H9 (cell line): Measurements from ENCODE around the gene MEPE. TPM values are rescaled to one million over a fixed set of nuclear protein-coding genes. Genes with fewer than 3 reads are reported as not detected.
A peak's percentile ranks its signal among the peaks of the same experiment; 100 is the strongest.

Experiments
- DNase-seq: peaks from one replicate; pipeline ENCODE4 v3.0.0-alpha.2; 2017
- H2AFZ ChIP-seq: one replicate; pipeline ENCODE4 v1.6.1; 2013; ENCODE audit warnings: mild to moderate bottlenecking, low read length, control low read depth, moderate library complexity
- H2AK5ac ChIP-seq: 2 replicates; pipeline ENCODE4 v1.6.1; 2013; ENCODE audit warnings: low read length, control low read depth, mixed read lengths; ENCODE audit not compliant: insufficient read length
- H2BK120ac ChIP-seq: one replicate; pipeline ENCODE4 v1.6.1; 2013; ENCODE audit warnings: low read depth, mild to moderate bottlenecking, low read length, control low read depth, inconsistent platforms; ENCODE audit not compliant: poor library complexity, severe bottlenecking
- H2BK12ac ChIP-seq: 2 replicates; pipeline ENCODE4 v1.6.1; 2013; ENCODE audit warnings: low read length, control low read depth, mixed read lengths, low read depth; ENCODE audit not compliant: insufficient read length
- H2BK15ac ChIP-seq: 2 replicates; pipeline ENCODE4 v1.6.1; 2013; ENCODE audit warnings: low read depth, low read length, control low read depth
- H2BK20ac ChIP-seq: one replicate; pipeline ENCODE4 v1.6.1; 2013; ENCODE audit warnings: low read depth, mild to moderate bottlenecking, low read length, control low read depth, inconsistent platforms; ENCODE audit not compliant: poor library complexity, severe bottlenecking
- H2BK5ac ChIP-seq: 2 replicates; pipeline ENCODE4 v1.6.1; 2013; ENCODE audit warnings: low read length, control low read depth, mixed read lengths; ENCODE audit not compliant: insufficient read length
- H3K14ac ChIP-seq: 2 replicates; pipeline ENCODE4 v1.6.1; 2013; ENCODE audit warnings: low read length, control low read depth; ENCODE audit not compliant: insufficient read depth
- H3K18ac ChIP-seq: 2 replicates; pipeline ENCODE4 v1.6.1; 2013; ENCODE audit warnings: low read depth, mild to moderate bottlenecking, mixed read lengths, low read length, control low read depth; ENCODE audit not compliant: insufficient read length
- H3K23ac ChIP-seq: 2 replicates; pipeline ENCODE4 v1.6.1; 2013; ENCODE audit warnings: low read length, control low read depth, mixed read lengths, low read depth; ENCODE audit not compliant: insufficient read length
- H3K23me2 ChIP-seq: 2 replicates; pipeline ENCODE4 v1.6.1; 2013; ENCODE audit warnings: low read depth, mild to moderate bottlenecking, mixed read lengths, low read length, control low read depth; ENCODE audit not compliant: insufficient read length, poor library complexity, severe bottlenecking
- H3K27ac ChIP-seq: 2 replicates; pipeline ENCODE4 v1.5.1; 2013; ENCODE audit warnings: low read length, control low read depth, mixed read lengths, low read depth; ENCODE audit not compliant: insufficient read length
- H3K27me3 ChIP-seq: 2 replicates; pipeline ENCODE4 v1.6.1; 2013; ENCODE audit warnings: low read length, control low read depth, inconsistent platforms; ENCODE audit not compliant: insufficient read depth
- H3K4ac ChIP-seq: 2 replicates; pipeline ENCODE4 v1.6.1; 2013; ENCODE audit warnings: low read depth, mild to moderate bottlenecking, control low read depth, inconsistent platforms, low read length, moderate library complexity
- H3K4me1 ChIP-seq: 2 replicates; pipeline ENCODE4 v1.6.1; 2013; ENCODE audit warnings: low read length, control low read depth, inconsistent platforms; ENCODE audit not compliant: insufficient read depth
- H3K4me2 ChIP-seq: 2 replicates; pipeline ENCODE4 v1.6.1; 2013; ENCODE audit warnings: low read length, control low read depth, mixed read lengths; ENCODE audit not compliant: insufficient read length, insufficient read depth
- H3K56ac ChIP-seq: 2 replicates; pipeline ENCODE4 v1.6.1; 2013; ENCODE audit warnings: low read depth, mild to moderate bottlenecking, mixed read lengths, low read length, control low read depth; ENCODE audit not compliant: insufficient read length
- H3K79me1 ChIP-seq: 2 replicates; pipeline ENCODE4 v1.6.1; 2013; ENCODE audit warnings: low read depth, mild to moderate bottlenecking, moderate library complexity, low read length, control low read depth, inconsistent platforms; ENCODE audit not compliant: insufficient read depth, poor library complexity, severe bottlenecking
- H3K79me2 ChIP-seq: 2 replicates; pipeline ENCODE4 v1.6.1; 2013; ENCODE audit warnings: low read length, control low read depth, inconsistent platforms; ENCODE audit not compliant: insufficient read depth
- H3K9ac ChIP-seq: 2 replicates; pipeline ENCODE4 v1.6.1; 2013; ENCODE audit warnings: low read length, control low read depth, mixed read lengths; ENCODE audit not compliant: insufficient read length; ENCODE audit errors: extremely low read depth
- H3K9me3 ChIP-seq: one replicate; pipeline ENCODE4 v1.6.1; 2013; ENCODE audit warnings: low read depth, low read length, inconsistent platforms; ENCODE audit not compliant: control insufficient read depth
- H3T11ph ChIP-seq: one replicate; pipeline ENCODE4 v1.6.1; 2013; ENCODE audit warnings: mild to moderate bottlenecking, low read length, control low read depth, inconsistent platforms
- H4K20me1 ChIP-seq: one replicate; pipeline ENCODE4 v1.6.1; 2013; ENCODE audit not compliant: control insufficient read depth, insufficient read length, insufficient read depth
- H4K5ac ChIP-seq: 2 replicates; pipeline ENCODE4 v1.6.1; 2013; ENCODE audit warnings: low read depth, mild to moderate bottlenecking, mixed read lengths, low read length, control low read depth; ENCODE audit not compliant: insufficient read length
- H4K8ac ChIP-seq: replicated peaks from 2 replicates; pipeline ENCODE4 v1.6.1; 2013; ENCODE audit warnings: low read length, control low read depth, mixed read lengths, low read depth; ENCODE audit not compliant: insufficient read length
- H4K91ac ChIP-seq: 2 replicates; pipeline ENCODE4 v1.6.1; 2013; ENCODE audit warnings: low read depth, mild to moderate bottlenecking, moderate library complexity, mixed read lengths, low read length, control low read depth; ENCODE audit not compliant: insufficient read length
- H3K27ac Mint-ChIP-seq, 3 experiments: 2 replicates in 2 of 3; 3 replicates in 1 of 3; pipeline ENCODE4 v1.8.0; 2020 to 2021; ENCODE audit warnings: mixed read lengths in 3 of 3, mild to moderate bottlenecking in 1 of 3, moderate library complexity in 1 of 3
- H3K27me3 Mint-ChIP-seq: 2 replicates; pipeline ENCODE4 v1.8.0; 2021; ENCODE audit warnings: low read depth, mild to moderate bottlenecking, moderate library complexity, mixed read lengths
- H3K36me3 Mint-ChIP-seq, 3 experiments: 2 replicates in 2 of 3; 3 replicates in 1 of 3; pipeline ENCODE4 v1.8.0; 2020 to 2021; ENCODE audit warnings: low read depth in 3 of 3, mixed read lengths in 3 of 3; ENCODE audit not compliant: insufficient read depth in 1 of 3
- H3K4me1 Mint-ChIP-seq, 2 experiments: 2 replicates each; pipeline ENCODE4 v1.8.0; 2020; ENCODE audit warnings: mixed read lengths in 2 of 2
- H3K4me3 Mint-ChIP-seq, 2 experiments: 2 replicates in 1 of 2; 3 replicates in 1 of 2; pipeline ENCODE4 v1.8.0; 2020 to 2021; ENCODE audit warnings: mild to moderate bottlenecking in 2 of 2, mixed read lengths in 2 of 2, moderate library complexity in 1 of 2
- H3K9me3 Mint-ChIP-seq, 2 experiments: 2 replicates in 1 of 2; 3 replicates in 1 of 2; pipeline ENCODE4 v1.8.0; 2020; ENCODE audit warnings: mild to moderate bottlenecking in 2 of 2, mixed read lengths in 2 of 2, moderate library complexity in 1 of 2
- WGBS: extraction: QIAGEN DNeasy Blood & Tissue Kit; methylation state at CpG from one replicate; pipeline ENCODE4 v1.1.7; 2013; ENCODE audit warnings: missing lambda C conversion rate, low lambda C conversion rate, mixed read lengths; ENCODE audit not compliant: insufficient read length; ENCODE audit errors: extremely low coverage; 5-methylcytosine and 5-hydroxymethylcytosine counted together
- total RNA-seq: library from RNA; stranded (reverse); gene quantifications from 2 replicates; pipeline ENCODE4 v1.2.1, GENCODE V29; 2021
- TF ChIP-seq, protein P1 (sequence below): fragments of 200-600 bp; sonication (generic); conservative IDR thresholded peaks from 3 replicates; pipeline ENCODE4 v1.8.0; 2021; ENCODE audit warnings: antibody characterized with exemption, mild to moderate bottlenecking

MEPE gene
- total RNA-seq, 1 experiment from 2014 or later, result not detected

GRCh38 chr4:87862236-87862635 lies 29.5 kb downstream of the MEPE start:
- Histone ChIP-seq H4K8ac (no peak overlapping the region), H3K4me1 (no peaks in the 10 kb centered on the region; the same call in 1 of the 2 replicates), H3K4ac (no peak overlapping the region), H2BK12ac (no peak overlapping the region), H3K79me1 (no peaks in the 10 kb centered on the region), H4K20me1 (no peaks in the 10 kb centered on the region), H2AFZ (no peak overlapping the region), H4K91ac (no peak overlapping the region), H3K9me3 (no peaks in the 10 kb centered on the region), H2AK5ac (no peak overlapping the region), H2BK120ac (no peak overlapping the region), H3K4me2 (no peak overlapping the region), H3K56ac (no peak overlapping the region), H2BK5ac (no peak overlapping the region), H3K79me2 (no peaks in the 10 kb centered on the region), H3K23ac (no peak overlapping the region), H4K5ac (no peak overlapping the region), H3K14ac (no peak overlapping the region), H2BK20ac (peak overlapping the region; percentile 60), H3K23me2 (no peaks in the 10 kb centered on the region), H3T11ph (no peak overlapping the region), H3K18ac (no peak overlapping the region), H2BK15ac (no peak overlapping the region), H3K9ac (no peak overlapping the region), H3K27me3 (no peaks in the 10 kb centered on the region), H3K27ac (no peak overlapping the region)
- H3K4me3 Mint-ChIP-seq, result no peak overlapping the region
- peak overlapping the region in 2 of 3 experiments; percentile 25 to 46; a peak in 2 of 7 replicates for H3K27ac Mint-ChIP-seq
- no peak for DNase-seq
- H3K36me3 Mint-ChIP-seq, result peaks cover 4 to 26% (median 10%) of the 10 kb centered on the region in 3 experiments
- H3K9me3 Mint-ChIP-seq, result peaks cover 13 to 16% of the 10 kb centered on the region in 2 experiments
- H3K4me1 Mint-ChIP-seq, result peaks cover 22 to 30% of the 10 kb centered on the region in 2 experiments
- WGBS, result no CpG with 5 or more reads among the region's 2 CpGs
- TF ChIP-seq, protein P1, sequence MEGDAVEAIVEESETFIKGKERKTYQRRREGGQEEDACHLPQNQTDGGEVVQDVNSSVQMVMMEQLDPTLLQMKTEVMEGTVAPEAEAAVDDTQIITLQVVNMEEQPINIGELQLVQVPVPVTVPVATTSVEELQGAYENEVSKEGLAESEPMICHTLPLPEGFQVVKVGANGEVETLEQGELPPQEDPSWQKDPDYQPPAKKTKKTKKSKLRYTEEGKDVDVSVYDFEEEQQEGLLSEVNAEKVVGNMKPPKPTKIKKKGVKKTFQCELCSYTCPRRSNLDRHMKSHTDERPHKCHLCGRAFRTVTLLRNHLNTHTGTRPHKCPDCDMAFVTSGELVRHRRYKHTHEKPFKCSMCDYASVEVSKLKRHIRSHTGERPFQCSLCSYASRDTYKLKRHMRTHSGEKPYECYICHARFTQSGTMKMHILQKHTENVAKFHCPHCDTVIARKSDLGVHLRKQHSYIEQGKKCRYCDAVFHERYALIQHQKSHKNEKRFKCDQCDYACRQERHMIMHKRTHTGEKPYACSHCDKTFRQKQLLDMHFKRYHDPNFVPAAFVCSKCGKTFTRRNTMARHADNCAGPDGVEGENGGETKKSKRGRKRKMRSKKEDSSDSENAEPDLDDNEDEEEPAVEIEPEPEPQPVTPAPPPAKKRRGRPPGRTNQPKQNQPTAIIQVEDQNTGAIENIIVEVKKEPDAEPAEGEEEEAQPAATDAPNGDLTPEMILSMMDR, result no peak
- peaks cover 3% of the 10 kb centered on the region for H3K27me3 Mint-ChIP-seq
